ENCODE results near the gene SOS1. TPM values are rescaled to one million over a fixed set of nuclear protein-coding genes. Genes with fewer than 3 reads are reported as not detected.

SOS1 gene
- total and polyA plus RNA-seq, 2 of the 13 experiments (the other 11 are each of a cell fraction or from before 2014, with no cell fraction given), result 20.8 to 60.4 TPM

GRCh38 chr2:38947241-38948239 lies 173.3 kb downstream of the SOS1 start (continued):
- 0 out of 2 replicates have a peak, but pooled peaks have one; percentile 31 for TF ChIP-seq ZNF710 (CRISPR knock-in tag; IDR thresholded peaks at IDR 0.05; ENCODE audit: borderline replicate concordance)
- TF ChIP-seq GMEB1 (CRISPR knock-in tag; IDR thresholded peaks at IDR 0.05; ENCODE audit: borderline replicate concordance), result peak; percentile 37; the same call in 1 of the 2 replicates
- TF ChIP-seq ZNF691 (CRISPR knock-in tag; IDR thresholded peaks at IDR 0.05; ENCODE audit: borderline replicate concordance, low read depth), result peak; percentile 33; the same call in 1 of the 2 replicates
- TF ChIP-seq ARID5B (CRISPR knock-in tag; IDR thresholded peaks at IDR 0.05), result peak; percentile 49; the same call in 1 of the 2 replicates
- 0 out of 4 replicates have a peak, but pooled peaks of 1 of the 2 experiments have one; percentile 8 for TF ChIP-seq NR2F1 (CRISPR knock-in tag; IDR thresholded peaks at IDR 0.05)
- peak; percentile 29; the same call in 1 of the 2 replicates for TF ChIP-seq ZNF280B (CRISPR knock-in tag; IDR thresholded peaks at IDR 0.05; ENCODE audit: borderline replicate concordance)
- TF ChIP-seq ZNF3 (CRISPR knock-in tag; IDR thresholded peaks at IDR 0.05), result peak; percentile 75; the same call in 1 of the 2 replicates
- peak; percentile 56 for TF ChIP-seq SALL1 (CRISPR knock-in tag; IDR thresholded peaks at IDR 0.05)
- peak; percentile 75; the same call in 1 of the 2 replicates for TF ChIP-seq SPEN (CRISPR knock-in tag; IDR thresholded peaks at IDR 0.05; ENCODE audit: low read depth)
- TF ChIP-seq FOXA1 (IDR thresholded peaks at IDR 0.05), result no peak
- TF ChIP-seq FOXA1 (CRISPR knock-in tag; IDR thresholded peaks at IDR 0.05), result no peak; the same call in 1 of the 2 replicates
- TF ChIP-seq CTCF (CRISPR knock-in tag; IDR thresholded peaks at IDR 0.05), result peak; percentile 97
- 0 out of 2 replicates have a peak, but pooled peaks have one; percentile 28 for TF ChIP-seq AKAP8 (CRISPR knock-in tag; IDR thresholded peaks at IDR 0.05)
- TF ChIP-seq ZNF121 (CRISPR knock-in tag; IDR thresholded peaks at IDR 0.05), result peak; percentile 85

Measured in HepG2 (cell line).